Upper lobe of left lung (tissue), 6 donors: Measurements from ENCODE around the gene MTM1. TPM values are rescaled to one million over a fixed set of nuclear protein-coding genes. Genes with fewer than 3 reads are reported as not detected.

Source experiments
- ATAC-seq, 2 donors: fragments of 200-7000 bp; cut with Tn5 transposase; one replicate each; pipeline ENCODE4 v1.9.1; 2022; ENCODE audit warnings: mild to moderate bottlenecking in 2 of 2, moderate library complexity in 2 of 2; ENCODE audit not compliant: low FRiP score in 2 of 2
- DNase-seq, 2 donors: peaks; one replicate each; pipeline ENCODE4 v3.0.0-alpha.2; 2019 to 2020
- H3K27ac ChIP-seq, 4 donors: fragments of 200-600 bp; sonication (generic); one replicate each; pipeline ENCODE4 v1.5.1; 2016 to 2019
- H3K27me3 ChIP-seq, 4 donors: fragments of 200-600 bp; sonication (generic); one replicate each; pipeline ENCODE4 v1.5.1; 2017 to 2019
- H3K36me3 ChIP-seq, 4 donors: fragments of 200-600 bp; sonication (generic); one replicate each; pipeline ENCODE4 v1.5.1; 2016 to 2019
- H3K4me1 ChIP-seq, 4 donors: fragments of 200-600 bp; sonication (generic); one replicate each; pipeline ENCODE4 v1.5.1; 2018 to 2019
- H3K4me3 ChIP-seq, 4 donors: fragments of 200-600 bp; sonication (generic); one replicate each; pipeline ENCODE4 v1.5.1; 2017 to 2019; ENCODE audit warnings: mild to moderate bottlenecking in 2 of 4, moderate library complexity in 1 of 4
- H3K9me3 ChIP-seq, 4 donors: fragments of 200-600 bp; sonication (generic); one replicate each; pipeline ENCODE4 v1.5.1; 2018 to 2019
- EP300 ChIP-seq, 4 donors: sonication (generic); formaldehyde crosslinking; IDR thresholded peaks; one replicate each; pipeline ENCODE4 v1.5.1; 2017; ENCODE audit warnings: antibody characterized with exemption in 4 of 4, control low read depth in 2 of 4
- POLR2A ChIP-seq, 4 donors: fragments of 450-650 bp; IDR thresholded peaks; one replicate each; pipeline ENCODE4 v1.5.1; 2016 to 2017; ENCODE audit warnings: antibody characterized with exemption in 4 of 4, mild to moderate bottlenecking in 2 of 4
- POLR2AphosphoS5 ChIP-seq, 2 donors: sonication (generic); formaldehyde crosslinking; IDR thresholded peaks; one replicate each; pipeline ENCODE4 v1.5.1; 2017; ENCODE audit warnings: antibody characterized with exemption in 2 of 2
- WGBS, 2 donors: methylation state at CpG; one replicate each; pipeline ENCODE4 v1.1.5; 2017 to 2018; 5-methylcytosine and 5-hydroxymethylcytosine counted together
- total RNA-seq, 6 donors: library from RNA; depleted of rRNA in 4 of 6; stranded (reverse); fragments of >200 nt in 4 of 6; gene quantifications; one replicate each; pipeline versions ENCODE4 v1.1.0 to v1.2.1, GENCODE V29; 2016 to 2021
- TF ChIP-seq, protein P1 (sequence below), 6 experiments: fragments of 450-650 bp in 4 of 6; fragments of 200-600 bp in 2 of 6; sonication (generic) in 2 of 6; IDR thresholded peaks; one replicate each; pipeline ENCODE4 v1.5.1; 2016 to 2019; ENCODE audit warnings: antibody characterized with exemption in 6 of 6
- donor health status: DM: no; HTN: no; CAD: no; lungs with moderate emphysema.
- donor health status: DM: no; HTN: yes; CAD: no; lungs with severe emphysema.

Gene MTM1
- total RNA-seq, 6 donors from 2014 or later = 5.1 to 30.6 (median 20.6) TPM

DNA sequence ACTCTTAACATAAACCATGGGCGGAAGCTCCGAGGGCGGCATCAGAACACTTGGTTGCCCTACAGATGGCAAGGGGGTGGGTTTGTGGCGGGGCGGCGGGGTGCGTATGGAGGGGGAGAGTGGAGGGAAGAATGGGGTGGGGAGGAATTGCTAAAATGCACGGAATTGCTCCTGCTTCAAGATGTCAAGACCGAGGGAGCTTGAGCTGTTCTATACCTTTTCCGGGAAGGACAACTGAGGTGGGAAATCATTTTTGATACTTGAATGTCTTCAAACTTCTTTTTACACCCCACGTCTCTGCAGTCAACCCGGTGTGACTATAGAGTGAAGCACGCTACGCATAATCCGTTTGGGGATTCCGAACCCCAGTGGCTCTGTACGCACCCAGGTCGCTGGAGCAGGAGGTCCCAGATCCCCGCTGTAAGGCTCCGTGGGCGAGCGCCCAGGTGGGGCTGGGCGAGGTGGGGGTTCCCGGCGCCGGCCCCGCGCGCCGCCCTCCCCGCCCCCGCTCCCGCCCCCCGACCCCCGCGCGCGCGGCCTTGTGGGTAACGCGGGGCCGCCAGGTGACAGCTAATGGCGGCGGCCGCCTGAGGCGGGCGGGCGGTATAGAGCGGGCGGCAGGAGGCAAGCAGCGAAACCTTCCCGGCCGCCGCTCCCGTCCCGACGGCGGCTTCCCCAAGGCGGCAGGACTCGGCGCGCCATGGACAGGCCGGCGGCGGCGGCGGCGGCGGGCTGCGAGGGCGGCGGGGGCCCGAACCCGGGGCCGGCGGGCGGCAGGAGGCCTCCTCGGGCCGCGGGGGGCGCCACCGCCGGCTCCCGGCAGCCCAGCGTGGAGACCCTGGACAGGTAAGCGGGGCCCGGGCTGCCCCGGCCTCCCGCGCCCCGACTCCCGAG lies 124.7 kb downstream of the MTM1 start, which contains the start of gene MTMR1:
Gene MTMR1 (plus strand): TSS at position 566 of the 894 bp plus-strand sequence. CDS start 135 bp downstream, at position 701.
- Histone ChIP-seq H3K36me3 (no peaks in the 10 kb centered on the region), H3K27me3 (no peaks in the 10 kb centered on the region), H3K27ac (peak within 1 kb of the TSS; percentile 84 to 87 (median 86)), H3K9me3 (no peaks in the 10 kb centered on the region), H3K4me1 (peaks cover 0 to 10% (median 3%) of the 10 kb centered on the region in 4 donors), H3K4me3 (peak within 1 kb of the TSS; percentile 41 to 62 (median 59))
- TF ChIP-seq POLR2A (IDR thresholded peaks at IDR 0.05) (peak in 1 of 4 donors; percentile 29), EP300 (IDR thresholded peaks at IDR 0.05) (no peak), POLR2AphosphoS5 (IDR thresholded peaks at IDR 0.05) (peak in 1 of 2 donors; percentile 27)
- TF ChIP-seq, protein P1, sequence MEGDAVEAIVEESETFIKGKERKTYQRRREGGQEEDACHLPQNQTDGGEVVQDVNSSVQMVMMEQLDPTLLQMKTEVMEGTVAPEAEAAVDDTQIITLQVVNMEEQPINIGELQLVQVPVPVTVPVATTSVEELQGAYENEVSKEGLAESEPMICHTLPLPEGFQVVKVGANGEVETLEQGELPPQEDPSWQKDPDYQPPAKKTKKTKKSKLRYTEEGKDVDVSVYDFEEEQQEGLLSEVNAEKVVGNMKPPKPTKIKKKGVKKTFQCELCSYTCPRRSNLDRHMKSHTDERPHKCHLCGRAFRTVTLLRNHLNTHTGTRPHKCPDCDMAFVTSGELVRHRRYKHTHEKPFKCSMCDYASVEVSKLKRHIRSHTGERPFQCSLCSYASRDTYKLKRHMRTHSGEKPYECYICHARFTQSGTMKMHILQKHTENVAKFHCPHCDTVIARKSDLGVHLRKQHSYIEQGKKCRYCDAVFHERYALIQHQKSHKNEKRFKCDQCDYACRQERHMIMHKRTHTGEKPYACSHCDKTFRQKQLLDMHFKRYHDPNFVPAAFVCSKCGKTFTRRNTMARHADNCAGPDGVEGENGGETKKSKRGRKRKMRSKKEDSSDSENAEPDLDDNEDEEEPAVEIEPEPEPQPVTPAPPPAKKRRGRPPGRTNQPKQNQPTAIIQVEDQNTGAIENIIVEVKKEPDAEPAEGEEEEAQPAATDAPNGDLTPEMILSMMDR (IDR thresholded peaks at IDR 0.05) = no peak
- 3 to 37% methylated on average over 10 to 23 of the region's 92 CpGs for WGBS, 2 donors
- ATAC-seq (peak in 1 of 2 donors; percentile 76), DNase-seq (peak; percentile 44 to 90)

DNA sequence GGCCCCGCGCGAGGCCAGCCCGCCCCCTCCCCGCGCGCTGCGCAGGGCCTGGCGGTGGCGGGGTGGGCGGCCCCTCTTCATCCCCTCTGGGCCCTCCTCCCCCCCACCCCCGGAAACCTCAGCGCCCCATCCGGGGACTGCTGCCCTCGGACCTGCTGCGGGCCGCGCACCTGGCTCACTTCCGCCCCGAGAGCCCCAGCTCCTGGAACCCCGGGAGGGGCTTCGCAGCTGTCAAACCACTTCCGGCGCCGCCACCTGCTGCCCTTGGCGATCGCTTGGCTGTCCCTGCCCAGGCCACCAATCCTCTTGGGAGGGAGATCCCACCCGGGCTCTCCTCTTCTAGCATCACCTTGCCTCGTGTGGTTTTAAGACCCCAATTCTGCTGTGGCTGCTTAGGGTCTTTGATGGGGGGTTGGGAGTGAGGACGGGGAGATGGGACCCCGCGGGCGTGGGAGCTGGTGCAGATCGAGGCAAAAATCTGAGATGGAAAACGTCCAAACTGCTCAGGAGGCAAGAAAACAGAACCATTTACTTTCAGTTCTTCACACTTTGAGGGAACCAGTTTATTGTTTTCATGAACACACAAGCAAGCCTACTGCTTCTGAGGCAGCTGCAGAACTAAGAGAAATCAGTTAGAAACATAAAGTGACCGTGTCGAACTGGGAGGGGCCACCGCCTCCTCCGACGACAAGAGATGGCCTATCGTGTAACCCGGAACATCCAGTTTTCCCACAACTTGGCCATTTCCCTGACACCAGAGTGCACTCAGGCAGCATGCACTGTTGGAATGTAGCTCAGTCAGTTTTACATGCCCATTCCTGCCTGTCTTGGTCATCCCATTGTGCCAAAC lies 125.5 kb downstream of the MTM1 start:
- 0 to 39% methylated on average over 5 to 17 of the region's 42 CpGs for WGBS, 2 donors

DNA sequence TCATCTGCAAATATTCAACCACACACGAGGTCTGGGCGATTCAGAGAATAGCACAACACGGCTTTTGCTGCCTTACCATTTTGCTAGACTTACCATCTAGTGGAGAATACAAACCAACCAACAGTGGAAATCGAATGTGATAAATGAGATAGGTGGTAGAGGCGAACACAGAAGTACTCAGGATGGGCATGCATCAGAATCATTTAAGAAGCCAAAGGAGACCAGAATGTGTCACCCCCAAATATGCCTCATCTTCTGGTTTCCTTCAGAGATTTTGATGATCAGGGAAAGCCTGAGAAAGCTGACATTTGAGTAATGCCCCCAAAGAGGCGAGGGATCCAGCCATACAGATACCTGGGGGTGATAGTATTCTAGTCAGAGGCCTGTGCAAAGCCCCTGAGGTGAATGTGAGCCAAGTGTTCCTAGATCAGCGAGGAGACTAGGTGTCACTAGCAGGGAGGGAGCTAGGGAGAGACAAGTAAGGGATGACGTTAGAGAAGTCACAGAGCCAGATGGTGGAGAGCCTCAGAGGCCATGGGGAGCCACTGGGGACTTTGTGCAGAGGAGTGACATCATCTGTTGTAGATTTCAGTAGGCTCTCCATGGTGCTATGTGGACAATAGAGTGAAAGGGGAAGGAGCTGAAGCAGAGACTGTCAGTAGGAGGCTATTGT lies 126.5 kb downstream of the MTM1 start:
- no peaks in the 10 kb centered on the region for H3K36me3 ChIP-seq
- TF ChIP-seq, protein P1 (IDR thresholded peaks at IDR 0.05) = no peak
- TF ChIP-seq POLR2A (IDR thresholded peaks at IDR 0.05) (no peak), POLR2AphosphoS5 (IDR thresholded peaks at IDR 0.05) (no peak), EP300 (IDR thresholded peaks at IDR 0.05) (no peak)
- peaks cover 0 to 10% (median 3%) of the 10 kb centered on the region in 4 donors for H3K4me1 ChIP-seq
- no peaks in the 10 kb centered on the region for H3K9me3 ChIP-seq
- H3K4me3 ChIP-seq = no peak overlapping the region
- no peaks in the 10 kb centered on the region for H3K27me3 ChIP-seq
- 62 to 70% methylated on average over 7 to 8 of the region's 8 CpGs for WGBS, 2 donors
- peak overlapping the region; percentile 84 to 87 (median 86) for H3K27ac ChIP-seq
- ATAC-seq (peak; percentile 31 to 35), DNase-seq (no peak)

More for the DNA sequence above, 125.5 kb downstream of the MTM1 start:
- Histone ChIP-seq H3K27me3 (no peaks in the 10 kb centered on the region), H3K4me1 (peaks cover 0 to 10% (median 3%) of the 10 kb centered on the region in 4 donors), H3K9me3 (no peaks in the 10 kb centered on the region), H3K36me3 (no peaks in the 10 kb centered on the region), H3K27ac (peak overlapping the region; percentile 84 to 87 (median 86)), H3K4me3 (peak overlapping the region; percentile 29 to 62 (median 59))
- TF ChIP-seq POLR2A (IDR thresholded peaks at IDR 0.05) (peak in 1 of 4 donors; percentile 36), EP300 (IDR thresholded peaks at IDR 0.05) (no peak), POLR2AphosphoS5 (IDR thresholded peaks at IDR 0.05) (peak in 1 of 2 donors; percentile 12)
- DNase-seq (peak; percentile 71 to 89), ATAC-seq (peak; percentile 77 to 78)

DNA sequence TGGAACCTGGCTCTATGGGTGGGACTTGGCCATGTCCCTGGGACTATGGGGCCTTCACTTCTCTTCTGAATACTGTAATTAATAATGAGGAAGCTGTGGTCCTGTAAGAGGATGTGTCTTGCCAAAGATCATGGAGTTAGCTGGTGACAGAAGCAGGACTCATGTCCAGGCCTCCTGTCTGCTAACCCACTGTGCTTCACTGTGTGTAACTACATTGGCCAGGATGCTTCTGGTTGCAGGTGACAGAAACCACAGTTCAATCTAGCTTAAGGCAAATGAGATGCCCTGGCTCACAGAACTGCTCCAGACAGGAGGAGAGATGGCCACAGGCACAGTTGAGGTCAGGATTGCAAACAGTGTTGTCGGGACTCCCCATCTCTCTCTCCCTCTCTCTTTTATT lies 127.9 kb downstream of the MTM1 start:
- ATAC-seq (no peak), DNase-seq (no peak)
- Histone ChIP-seq H3K27me3 (no peaks in the 10 kb centered on the region), H3K36me3 (no peaks in the 10 kb centered on the region), H3K4me3 (no peak overlapping the region), H3K4me1 (peaks cover 0 to 10% (median 3%) of the 10 kb centered on the region in 4 donors), H3K9me3 (no peaks in the 10 kb centered on the region), H3K27ac (peak overlapping the region in 2 of 4 donors; percentile 21 to 26)
- WGBS, 2 donors = 40 to 46% methylated on average over 1 of the region's 1 CpG
- TF ChIP-seq EP300 (IDR thresholded peaks at IDR 0.05) (no peak), POLR2A (IDR thresholded peaks at IDR 0.05) (no peak), POLR2AphosphoS5 (IDR thresholded peaks at IDR 0.05) (no peak)
- TF ChIP-seq, protein P1 (IDR thresholded peaks at IDR 0.05) = no peak
